ENCODE results near the gene FARSA. TPM values are rescaled to one million over a fixed set of nuclear protein-coding genes. Genes with fewer than 3 reads are reported as not detected.
"Not testable (repeated sequence)": the region's sequence is repeated elsewhere in the genome, so short reads cannot be mapped to it uniquely, and the experiment has no call there.

Gene FARSA
- total and polyA plus RNA-seq, 2 donors (not counting 1 experiment from before 2014, with no cell fraction given) = 26.4 to 50.1 TPM

DNA sequence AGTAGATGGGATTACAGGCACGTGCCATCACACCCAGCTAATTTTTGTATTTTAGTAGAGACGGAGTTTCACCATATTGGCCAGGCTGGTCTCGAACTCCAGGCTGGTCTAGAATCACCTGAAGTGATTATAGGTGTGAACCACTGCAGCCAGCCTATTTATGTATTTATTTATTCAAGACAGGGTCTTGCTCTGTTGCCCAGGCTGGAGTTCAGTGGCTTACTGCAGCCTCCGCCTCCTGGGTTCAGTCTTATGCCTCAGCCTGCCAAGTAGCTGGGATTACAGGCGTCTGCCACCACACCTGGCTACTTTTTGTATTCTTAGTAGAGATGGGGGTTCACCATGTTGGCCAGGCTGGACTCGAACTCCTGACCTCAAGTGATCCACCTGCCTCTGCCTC lies 18.5 kb upstream of the FARSA start:
- Histone ChIP-seq H4K20me1 (ENCODE audit: control insufficient read depth, insufficient read depth, low read length, poor library complexity, severe bottlenecking) (peaks cover 37% of the 10 kb centered on the region), H3K79me2 (ENCODE audit: control insufficient read depth, insufficient read depth, low read length) (peaks cover 11% of the 10 kb centered on the region), H3K4me1 (ENCODE audit: control insufficient read depth in 2 of 2, insufficient read depth in 2 of 2, low read length in 2 of 2) (peaks cover 21 to 34% of the 10 kb centered on the region in 2 donors), H3K36me3 (replicated peaks in 1 of 2; ENCODE audit: control extremely low read depth in 1 of 2, control insufficient read depth in 1 of 2, extremely low read depth in 1 of 2, insufficient read depth in 2 of 2, low read length in 1 of 2) (peaks cover 5 to 70% of the 10 kb centered on the region in 2 experiments)
- DNase-seq; H3K4me2 ChIP-seq (replicated peaks; ENCODE audit: low read depth, low read length, poor library complexity, severe bottlenecking); intact Hi-C loops (cut with micrococcal nuclease); H3K27ac Mint-ChIP-seq; H3K27me3 Mint-ChIP-seq; POLR2A ChIA-PET; H2AFZ ChIP-seq (ENCODE audit: insufficient read depth, low read depth, low read length, poor library complexity, severe bottlenecking); H3K27me3 ChIP-seq (replicated peaks in 1 of 4; ENCODE audit: control extremely low read depth in 1 of 4, control insufficient read depth in 3 of 4, insufficient read depth in 4 of 4, low read length in 3 of 4); H3K9me3 Mint-ChIP-seq (ENCODE audit: insufficient read depth); H3K9ac ChIP-seq (ENCODE audit: low read length); ATAC-seq (ENCODE audit: low read depth); H3K4me3 Mint-ChIP-seq; H3K27ac ChIP-seq (ENCODE audit: low read length in 2 of 2); H3K4me3 ChIP-seq (ENCODE audit: control extremely low read depth in 1 of 5, extremely low read depth in 1 of 5, insufficient read depth in 1 of 5, low read depth in 2 of 5, low read length in 4 of 5); H3K9me3 ChIP-seq (ENCODE audit: control extremely low read depth in 1 of 3, control insufficient read depth in 2 of 3, insufficient read depth in 1 of 3, low read length in 2 of 3): not testable (repeated sequence)
- WGBS (ENCODE audit: insufficient coverage) = 100% methylated on average over 4 of the region's 6 CpGs
- CTCF ChIA-PET = interaction anchor here (0.9 to 1.6 kb wide), 2 partner anchors 25 to 186 kb away, joined by 3 read pairs; no protein-coding TSS in a partner anchor
- H3K4me1 Mint-ChIP-seq = peaks cover 34% of the 10 kb centered on the region

- no peak overlapping the region for H3K4me3 ChIP-seq (ENCODE audit: control extremely low read depth in 1 of 5, extremely low read depth in 1 of 5, insufficient read depth in 1 of 5, low read depth in 2 of 5, low read length in 4 of 5)
- H3K4me1 ChIP-seq (ENCODE audit: control insufficient read depth in 2 of 2, insufficient read depth in 2 of 2, low read length in 2 of 2) = peaks cover 17 to 33% of the 10 kb centered on the region in 2 donors
- peaks cover 3 to 75% of the 10 kb centered on the region in 2 experiments for H3K36me3 ChIP-seq (replicated peaks in 1 of 2; ENCODE audit: control extremely low read depth in 1 of 2, control insufficient read depth in 1 of 2, extremely low read depth in 1 of 2, insufficient read depth in 2 of 2, low read length in 1 of 2)
- no peak overlapping the region for H3K9ac ChIP-seq (ENCODE audit: low read length)
- ChIA-PET POLR2A (interaction anchor here (0.6 kb wide), 1 partner anchor 184 kb away, joined by 3 read pairs; no protein-coding TSS in a partner anchor), CTCF (interaction anchor here (0.8 to 1.5 kb wide), 2 partner anchors 16 to 112 kb away, joined by 4 to 6 read pairs; no protein-coding TSS in a partner anchor)
- peaks cover 31% of the 10 kb centered on the region for H3K4me1 Mint-ChIP-seq
- peaks cover 17% of the 10 kb centered on the region for H3K79me2 ChIP-seq (ENCODE audit: control insufficient read depth, insufficient read depth, low read length)
- no peak overlapping the region for H3K27ac ChIP-seq (ENCODE audit: low read length in 2 of 2)
- TF ChIP-seq, protein P1, sequence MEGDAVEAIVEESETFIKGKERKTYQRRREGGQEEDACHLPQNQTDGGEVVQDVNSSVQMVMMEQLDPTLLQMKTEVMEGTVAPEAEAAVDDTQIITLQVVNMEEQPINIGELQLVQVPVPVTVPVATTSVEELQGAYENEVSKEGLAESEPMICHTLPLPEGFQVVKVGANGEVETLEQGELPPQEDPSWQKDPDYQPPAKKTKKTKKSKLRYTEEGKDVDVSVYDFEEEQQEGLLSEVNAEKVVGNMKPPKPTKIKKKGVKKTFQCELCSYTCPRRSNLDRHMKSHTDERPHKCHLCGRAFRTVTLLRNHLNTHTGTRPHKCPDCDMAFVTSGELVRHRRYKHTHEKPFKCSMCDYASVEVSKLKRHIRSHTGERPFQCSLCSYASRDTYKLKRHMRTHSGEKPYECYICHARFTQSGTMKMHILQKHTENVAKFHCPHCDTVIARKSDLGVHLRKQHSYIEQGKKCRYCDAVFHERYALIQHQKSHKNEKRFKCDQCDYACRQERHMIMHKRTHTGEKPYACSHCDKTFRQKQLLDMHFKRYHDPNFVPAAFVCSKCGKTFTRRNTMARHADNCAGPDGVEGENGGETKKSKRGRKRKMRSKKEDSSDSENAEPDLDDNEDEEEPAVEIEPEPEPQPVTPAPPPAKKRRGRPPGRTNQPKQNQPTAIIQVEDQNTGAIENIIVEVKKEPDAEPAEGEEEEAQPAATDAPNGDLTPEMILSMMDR (IDR thresholded peaks at IDR 0.05) = no peak
- TF ChIP-seq EZH2 (IDR thresholded peaks at IDR 0.05; ENCODE audit: borderline replicate concordance, insufficient read depth, low read depth, low read length, poor library complexity, severe bottlenecking) = no peak
- peaks cover 0 to 4% (median 0%) of the 10 kb centered on the region in 3 donors for H3K9me3 ChIP-seq (ENCODE audit: control extremely low read depth in 1 of 3, control insufficient read depth in 2 of 3, insufficient read depth in 1 of 3, low read length in 2 of 3)
- no peak overlapping the region for H3K4me2 ChIP-seq (replicated peaks; ENCODE audit: low read depth, low read length, poor library complexity, severe bottlenecking)
- H3K27me3 Mint-ChIP-seq = no peaks in the 10 kb centered on the region
- H3K27me3 ChIP-seq (replicated peaks in 1 of 4; ENCODE audit: control extremely low read depth in 1 of 4, control insufficient read depth in 3 of 4, insufficient read depth in 4 of 4, low read length in 3 of 4) = no peaks in the 10 kb centered on the region
- peaks cover 30% of the 10 kb centered on the region for H4K20me1 ChIP-seq (ENCODE audit: control insufficient read depth, insufficient read depth, low read length, poor library complexity, severe bottlenecking)
- 95% methylated on average over 14 of the region's 16 CpGs for WGBS (ENCODE audit: insufficient coverage)
- intact Hi-C loops (cut with micrococcal nuclease) = no loop called here
- no peak for ATAC-seq (ENCODE audit: low read depth)
- no peak for DNase-seq
- peak overlapping the region; percentile 68 for H3K27ac Mint-ChIP-seq
- no peak overlapping the region for H2AFZ ChIP-seq (ENCODE audit: insufficient read depth, low read depth, low read length, poor library complexity, severe bottlenecking)
- H3K9me3 Mint-ChIP-seq (ENCODE audit: insufficient read depth) = no peaks in the 10 kb centered on the region
- no peak overlapping the region for H3K4me3 Mint-ChIP-seq
Observed at GRCh38 chr19:12949363-12950283, 16.1 kb upstream of the FARSA start.

All from B cell (primary cell).